BLaER1 (cell line): ENCODE results near the gene LCORL.
"Not testable (repeated sequence)": the region's sequence is repeated elsewhere in the genome, so short reads cannot be mapped to it uniquely, and the experiment has no call there.

Experiments used
- H3K27ac ChIP-seq: shearing (Covaris generic); formaldehyde crosslinking; 2 replicates; pipeline ENCODE4 v1.8.1; 2022
- H3K27me3 ChIP-seq: shearing (Covaris generic); formaldehyde crosslinking; 2 replicates; pipeline ENCODE4 v1.8.1; 2022
- H3K36me3 ChIP-seq: shearing (Covaris generic); formaldehyde crosslinking; 2 replicates; pipeline ENCODE4 v1.8.1; 2022
- H3K4me1 ChIP-seq: shearing (Covaris generic); formaldehyde crosslinking; 2 replicates; pipeline ENCODE4 v1.8.1; 2022
- H3K4me2 ChIP-seq: shearing (Covaris generic); formaldehyde crosslinking; 2 replicates; pipeline ENCODE4 v1.8.1; 2022
- H3K4me3 ChIP-seq: shearing (Covaris generic); formaldehyde crosslinking; 2 replicates; pipeline ENCODE4 v1.8.1; 2022
- H3K9ac ChIP-seq: shearing (Covaris generic); formaldehyde crosslinking; 2 replicates; pipeline ENCODE4 v1.8.1; 2022
- H3K9me3 ChIP-seq: shearing (Covaris generic); formaldehyde crosslinking; 2 replicates; pipeline ENCODE4 v1.8.1; 2022
- H4K20me1 ChIP-seq: shearing (Covaris generic); formaldehyde crosslinking; 2 replicates; pipeline ENCODE4 v1.8.1; 2022
- Cebpa-rat ChIP-seq: shearing (Covaris generic); IDR thresholded peaks from 2 replicates; pipeline ENCODE4 v1.8.1; 2022

The LCORL gene

DNA sequence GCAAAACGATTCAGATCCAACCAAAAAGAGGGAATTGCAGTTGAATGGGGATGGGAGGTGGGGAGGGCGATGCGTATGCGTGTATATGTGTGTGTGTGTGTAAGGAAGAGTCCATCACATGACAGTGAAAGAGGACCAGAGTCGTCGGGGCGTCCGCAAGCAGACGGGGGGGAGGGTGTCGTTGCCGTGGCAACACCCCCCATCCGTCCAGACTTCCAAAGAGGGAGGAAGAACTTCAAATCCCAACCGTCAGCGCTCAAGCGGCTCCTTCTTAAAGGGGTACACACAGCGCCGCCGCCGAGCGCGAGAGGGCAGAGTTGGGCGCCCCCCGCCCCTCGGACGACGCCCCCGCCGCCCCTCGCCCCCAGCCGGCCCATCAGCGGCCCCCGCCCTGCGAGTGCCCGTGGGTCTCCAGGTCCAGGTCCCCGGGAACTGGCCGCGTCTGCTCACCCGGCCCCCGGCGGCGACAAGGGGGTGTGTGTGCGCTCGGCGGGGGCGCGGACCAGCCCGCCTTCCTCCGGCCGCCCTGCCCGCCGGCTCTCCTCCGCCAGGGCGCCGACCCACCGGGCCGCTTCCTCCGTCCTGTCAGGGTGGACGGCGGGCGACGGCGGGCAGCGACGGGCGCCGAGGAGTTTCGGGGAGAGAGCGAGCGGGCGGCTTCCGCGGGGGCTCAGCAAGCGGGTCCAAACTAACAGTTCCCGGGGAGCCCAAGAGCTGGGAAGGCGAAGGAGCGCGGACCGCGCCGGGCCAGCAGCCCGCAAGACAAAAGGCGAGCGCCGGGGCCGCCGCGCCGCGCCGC is 685 bp downstream of the LCORL start:
- TF ChIP-seq Cebpa-rat, result no peak
- Histone ChIP-seq H3K36me3 (no peaks in the 10 kb centered on the region), H3K4me2 (peak overlapping the region; percentile 96), H3K27ac (peak overlapping the region; percentile 98), H3K4me1 (peaks cover 28% of the 10 kb centered on the region), H3K9ac (peak overlapping the region; percentile 97), H3K27me3 (peaks cover 12% of the 10 kb centered on the region), H4K20me1 (peaks cover 49% of the 10 kb centered on the region), H3K4me3 (peak overlapping the region; percentile 99), H3K9me3 (no peaks in the 10 kb centered on the region)

DNA sequence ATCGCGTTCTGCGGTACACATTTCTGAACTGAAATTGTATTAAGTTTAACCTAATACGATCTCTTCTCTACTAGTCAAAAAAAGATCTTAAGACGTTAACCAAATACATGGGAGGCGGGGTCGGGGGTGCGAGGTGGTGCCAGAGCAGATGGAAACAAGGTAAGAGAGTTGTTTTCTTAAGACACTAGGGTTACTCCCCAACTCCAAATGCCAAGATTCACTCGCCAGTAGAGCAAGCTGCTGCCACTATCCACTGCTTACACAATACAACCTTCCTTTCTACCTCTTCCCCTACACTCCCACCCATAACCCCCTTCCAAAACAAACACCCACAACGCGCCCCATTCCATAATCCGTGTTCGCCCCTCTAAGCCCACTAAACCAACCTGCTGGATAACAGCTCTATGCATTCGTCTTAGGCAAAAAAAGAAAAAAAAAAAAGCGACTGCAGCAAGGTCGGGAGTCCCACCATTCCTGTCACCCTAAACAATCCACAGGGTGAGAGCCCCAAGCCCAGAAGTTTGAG is 1.3 kb downstream of the LCORL start:
- peak overlapping the region; percentile 96 for H3K4me2 ChIP-seq
- peaks cover 28% of the 10 kb centered on the region for H3K4me1 ChIP-seq
- peaks cover 56% of the 10 kb centered on the region for H4K20me1 ChIP-seq
- no peaks in the 10 kb centered on the region for H3K9me3 ChIP-seq
- H3K4me3 ChIP-seq, result peak overlapping the region; percentile 99
- peak overlapping the region; percentile 49; the same call in 1 of the 2 replicates for H3K27ac ChIP-seq
- H3K36me3 ChIP-seq, result no peaks in the 10 kb centered on the region
- H3K27me3 ChIP-seq, result peaks cover 12% of the 10 kb centered on the region
- no peak for TF ChIP-seq Cebpa-rat
- H3K9ac ChIP-seq, result peak overlapping the region; percentile 97

DNA sequence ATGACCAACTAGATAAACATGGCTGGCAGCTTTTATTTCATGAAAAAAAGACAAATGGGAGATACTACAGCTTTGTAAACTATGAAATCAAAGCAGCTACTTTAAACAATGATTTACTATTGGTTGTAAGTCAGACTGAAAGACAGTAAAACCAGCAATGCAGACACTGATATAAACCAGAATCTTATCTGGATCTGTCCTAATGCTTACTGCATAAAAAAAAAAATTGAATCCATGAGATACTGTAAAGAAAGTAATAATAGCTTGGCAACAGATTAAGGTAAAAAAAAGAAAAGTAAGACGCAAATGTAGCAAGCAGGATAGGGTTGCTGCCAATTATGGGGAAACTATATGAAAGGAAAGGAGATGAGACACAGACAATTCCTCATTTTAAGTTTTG is 7.3 kb downstream of the LCORL start:
- no peak overlapping the region for H3K4me2 ChIP-seq
- no peak for TF ChIP-seq Cebpa-rat
- H4K20me1 ChIP-seq, result peaks cover 100% of the 10 kb centered on the region
- H3K27ac ChIP-seq, result no peak overlapping the region
- H3K4me1 ChIP-seq, result peaks cover 4% of the 10 kb centered on the region; the same call in 1 of the 2 replicates
- H3K9ac ChIP-seq, result no peak overlapping the region
- no peak overlapping the region for H3K4me3 ChIP-seq
- H3K36me3 ChIP-seq, result peaks cover 9% of the 10 kb centered on the region; the same call in 1 of the 2 replicates
- H3K9me3 ChIP-seq, result peaks cover 13% of the 10 kb centered on the region
- no peaks in the 10 kb centered on the region for H3K27me3 ChIP-seq

DNA sequence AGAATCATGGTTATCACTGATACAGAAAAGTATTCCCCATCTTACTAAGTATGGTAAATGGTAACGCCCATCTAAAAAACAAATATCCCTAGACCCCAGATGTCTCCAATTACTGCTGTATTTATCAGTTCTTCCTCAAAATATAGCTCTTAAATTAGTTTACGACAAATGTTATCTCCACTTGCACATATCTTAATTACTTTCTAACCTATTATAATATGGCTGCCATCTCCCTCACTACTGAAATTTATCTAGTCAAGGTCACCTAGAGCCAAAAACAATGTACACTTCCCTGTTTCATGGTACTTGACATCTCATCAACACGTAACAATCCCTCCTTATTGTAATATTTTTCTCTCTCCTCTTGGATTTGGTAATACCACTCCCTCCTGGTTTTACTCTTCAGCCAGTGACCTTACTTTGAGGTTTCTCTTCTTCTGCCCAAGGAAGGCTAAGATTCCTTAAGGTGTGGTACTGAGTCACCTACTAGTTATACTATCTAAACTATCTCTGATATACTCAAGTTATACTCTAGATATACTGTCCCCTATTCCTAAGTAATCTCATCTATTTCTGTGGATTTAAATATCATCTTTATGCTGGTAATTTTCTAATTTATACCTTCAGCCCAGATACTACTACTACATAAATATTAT is 8.6 kb downstream of the LCORL start:
- Histone ChIP-seq H4K20me1 (peaks cover 96% of the 10 kb centered on the region), H3K27me3 (no peaks in the 10 kb centered on the region), H3K9me3 (peaks cover 17% of the 10 kb centered on the region), H3K9ac (no peak overlapping the region), H3K36me3 (peaks cover 13% of the 10 kb centered on the region; the same call in 1 of the 2 replicates), H3K27ac (no peak overlapping the region), H3K4me2 (no peak overlapping the region), H3K4me1 (no peaks in the 10 kb centered on the region), H3K4me3 (no peak overlapping the region)
- no peak for TF ChIP-seq Cebpa-rat

DNA sequence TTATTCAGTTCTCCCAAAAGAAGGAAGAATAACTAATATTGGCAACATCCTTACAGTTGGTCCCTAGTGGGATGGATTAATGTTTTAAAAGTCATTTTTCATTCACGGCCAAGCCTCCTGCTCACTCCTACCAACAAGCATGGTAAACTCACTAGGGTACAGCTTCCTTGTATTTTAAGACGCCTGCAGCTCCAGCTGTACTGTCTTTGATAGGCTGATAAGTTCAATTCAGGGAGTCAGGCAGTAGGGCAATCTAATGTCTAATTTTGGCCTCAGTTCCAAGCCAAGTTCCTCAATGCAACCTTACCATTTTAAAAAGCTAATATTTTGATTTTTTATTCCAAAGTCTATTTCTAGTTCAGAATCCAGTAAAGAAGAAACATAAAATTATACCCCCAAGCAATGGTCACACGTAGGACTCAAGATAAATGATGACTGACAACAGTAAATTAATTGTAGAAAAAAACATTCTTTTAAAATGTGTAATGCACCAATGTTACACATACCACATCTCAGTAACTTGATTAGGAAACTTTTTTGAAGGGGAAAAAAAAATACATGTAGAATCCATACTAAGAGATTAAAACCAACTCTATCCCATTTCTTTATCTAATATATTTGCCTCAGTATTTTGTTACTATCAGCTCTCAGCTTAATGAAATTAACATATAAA is 9.3 kb downstream of the LCORL start:
- Histone ChIP-seq H3K4me1 (no peaks in the 10 kb centered on the region), H3K4me2 (no peak overlapping the region), H3K36me3 (peaks cover 19% of the 10 kb centered on the region), H3K9me3 (peaks cover 23% of the 10 kb centered on the region), H3K4me3 (no peak overlapping the region), H3K27ac (no peak overlapping the region), H3K27me3 (no peaks in the 10 kb centered on the region), H4K20me1 (peaks cover 91% of the 10 kb centered on the region), H3K9ac (no peak overlapping the region)
- no peak for TF ChIP-seq Cebpa-rat

DNA sequence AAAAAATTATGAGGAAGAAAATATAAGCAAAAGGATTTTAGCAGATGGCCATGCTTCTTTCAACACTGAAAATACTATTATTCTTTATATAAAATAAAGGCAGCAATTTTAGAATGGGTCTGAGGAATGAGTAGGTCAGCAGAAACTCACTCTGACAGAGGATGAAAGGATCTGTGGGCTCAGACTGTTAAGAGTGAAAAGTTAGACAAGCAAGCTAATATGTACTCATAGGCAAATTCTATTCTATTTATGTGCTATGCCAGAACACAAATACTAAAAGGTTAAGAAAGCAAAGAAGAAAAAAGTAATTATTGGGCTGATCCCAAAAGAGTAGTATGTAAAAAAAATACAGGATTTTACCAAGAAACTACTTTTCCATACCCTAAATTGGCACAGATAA is 13.9 kb downstream of the LCORL start:
- Histone ChIP-seq H3K27me3 (no peaks in the 10 kb centered on the region), H3K4me3 (no peak overlapping the region), H3K27ac (no peak overlapping the region), H4K20me1 (peaks cover 75% of the 10 kb centered on the region), H3K9ac (no peak overlapping the region), H3K36me3 (peaks cover 55% of the 10 kb centered on the region), H3K4me2 (no peak overlapping the region), H3K9me3 (peaks cover 50% of the 10 kb centered on the region), H3K4me1 (no peaks in the 10 kb centered on the region)
- TF ChIP-seq Cebpa-rat, result no peak

DNA sequence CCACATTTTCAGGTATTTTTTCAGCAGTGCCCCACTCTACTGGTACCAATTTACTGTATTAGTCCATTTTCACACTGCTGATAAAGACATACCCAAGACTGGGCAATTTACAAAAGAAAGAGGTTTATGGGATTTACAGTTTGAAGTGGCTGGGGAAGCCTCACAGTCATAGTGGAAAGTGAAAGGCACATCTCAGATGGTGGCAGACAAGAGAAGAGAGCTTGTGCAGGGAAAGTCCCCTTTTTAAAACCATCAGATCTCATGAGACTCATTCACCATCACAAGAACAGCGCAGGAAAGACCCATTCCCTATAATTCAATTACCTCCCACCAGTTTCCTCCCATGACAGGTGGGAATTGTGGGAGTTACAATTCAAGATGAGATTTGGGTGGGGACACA is 15.1 kb downstream of the LCORL start:
- peaks cover 55% of the 10 kb centered on the region for H3K36me3 ChIP-seq
- not testable (repeated sequence) for H3K4me1 ChIP-seq, H3K4me3 ChIP-seq, H3K9ac ChIP-seq, H3K27me3 ChIP-seq, H3K4me2 ChIP-seq, H3K27ac ChIP-seq
- peaks cover 70% of the 10 kb centered on the region for H4K20me1 ChIP-seq
- peaks cover 50% of the 10 kb centered on the region for H3K9me3 ChIP-seq

DNA sequence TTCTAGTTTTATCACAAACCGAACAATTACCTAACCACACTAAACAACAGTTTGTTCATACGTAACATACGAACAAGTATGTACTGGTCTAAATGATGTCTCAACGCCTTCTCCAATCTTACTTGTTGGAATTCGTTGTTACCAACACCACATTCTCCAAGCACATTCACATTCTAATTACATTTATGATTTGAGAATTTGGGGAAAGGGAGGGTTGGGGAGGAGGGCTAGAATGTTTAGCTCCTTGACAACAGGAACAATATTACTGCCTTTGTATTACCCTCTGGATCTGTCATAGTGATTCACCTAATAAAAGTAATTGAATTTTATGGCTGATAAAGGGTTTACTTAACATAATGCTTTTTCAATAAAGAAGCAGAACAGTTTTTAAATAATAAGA is 24.4 kb downstream of the LCORL start:
- Histone ChIP-seq H3K4me3 (no peak overlapping the region), H3K4me1 (no peaks in the 10 kb centered on the region), H3K9me3 (peaks cover 27% of the 10 kb centered on the region), H4K20me1 (peaks cover 73% of the 10 kb centered on the region), H3K4me2 (no peak overlapping the region), H3K27me3 (no peaks in the 10 kb centered on the region), H3K27ac (no peak overlapping the region), H3K9ac (no peak overlapping the region), H3K36me3 (peaks cover 12% of the 10 kb centered on the region)
- no peak for TF ChIP-seq Cebpa-rat

DNA sequence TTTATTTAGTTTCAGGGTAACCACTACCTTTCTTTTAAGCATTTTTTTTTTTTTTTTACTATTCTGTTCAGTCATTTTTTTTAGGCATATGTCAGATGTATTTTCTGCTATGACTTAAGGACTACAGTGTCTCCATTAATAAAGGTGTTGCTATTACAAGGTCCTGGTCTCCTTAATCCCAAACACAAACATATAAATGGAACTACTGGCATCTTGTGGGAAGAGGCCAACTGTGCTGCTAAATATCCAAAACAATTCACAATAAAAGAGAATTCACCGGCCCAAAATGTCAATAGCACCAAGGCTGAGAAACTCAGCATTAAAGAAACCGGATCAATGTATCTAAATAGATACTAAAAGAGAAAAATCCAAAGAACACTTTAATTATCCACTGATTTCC is 26.4 kb downstream of the LCORL start:
- H3K4me1 ChIP-seq, result no peaks in the 10 kb centered on the region
- H3K9me3 ChIP-seq, result peaks cover 38% of the 10 kb centered on the region
- H4K20me1 ChIP-seq, result peaks cover 57% of the 10 kb centered on the region
- H3K27ac ChIP-seq, result no peak overlapping the region
- H3K4me3 ChIP-seq, result no peak overlapping the region
- no peaks in the 10 kb centered on the region for H3K27me3 ChIP-seq
- no peak overlapping the region for H3K4me2 ChIP-seq
- H3K9ac ChIP-seq, result no peak overlapping the region
- peaks cover 8% of the 10 kb centered on the region; the same call in 1 of the 2 replicates for H3K36me3 ChIP-seq
- no peak for TF ChIP-seq Cebpa-rat

DNA sequence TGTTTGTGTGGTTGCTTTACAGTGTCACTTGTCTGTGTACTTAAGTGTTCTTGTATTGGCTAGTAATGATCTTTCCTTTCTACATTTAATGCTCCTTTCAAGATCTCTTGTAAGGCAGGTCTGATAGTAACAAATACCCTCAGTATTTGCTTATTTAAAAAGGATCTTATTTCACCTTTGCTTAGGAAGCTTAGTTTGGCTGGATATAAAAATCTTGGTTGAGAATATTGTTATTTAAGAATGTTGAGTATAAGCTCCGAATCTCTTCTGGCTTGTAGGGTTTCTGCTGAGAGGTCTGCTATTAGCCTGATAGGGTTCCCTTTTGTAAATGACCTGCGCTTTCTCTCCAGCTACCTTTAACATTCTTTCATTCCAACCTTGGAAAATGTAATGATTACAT is 35.7 kb downstream of the LCORL start:
- TF ChIP-seq Cebpa-rat, result no peak
- Histone ChIP-seq H3K27ac (no peak overlapping the region), H4K20me1 (no peaks in the 10 kb centered on the region), H3K27me3 (no peaks in the 10 kb centered on the region), H3K4me2 (no peak overlapping the region), H3K4me1 (no peaks in the 10 kb centered on the region), H3K9me3 (peaks cover 94% of the 10 kb centered on the region), H3K4me3 (no peak overlapping the region), H3K36me3 (peaks cover 47% of the 10 kb centered on the region), H3K9ac (no peak overlapping the region)
